Cerebellar nuclear complex (tissue), 1 donor: ENCODE results near the gene AGPS.
"Not testable (repeated sequence)": the region's sequence is repeated elsewhere in the genome, so short reads cannot be mapped to it uniquely, and the experiment has no call there.

Source experiments
- DNase-seq, 2 experiments: peaks; one replicate each; lab custom pipeline; 2025; lab: John Stamatoyannopoulos, UW

The AGPS gene

GRCh38 chr2:177385151-177385550 is 7.4 kb upstream of the AGPS start:
- DNase-seq: no peak

- no peak for DNase-seq
These were observed 676 bp upstream of the AGPS start for GRCh38 chr2:177391822-177392372.

- no peak for DNase-seq
These were observed 706 bp downstream of the AGPS start for GRCh38 chr2:177393203-177393755.

GRCh38 chr2:177393824-177394593 is 1.4 kb downstream of the AGPS start:
- DNase-seq: no peak

GRCh38 chr2:177394594-177394973 is 2.0 kb downstream of the AGPS start:
- no peak for DNase-seq

- no peak for DNase-seq
These were observed 2.9 kb downstream of the AGPS start for GRCh38 chr2:177395351-177396065.

GRCh38 chr2:177396703-177397460 is 4.3 kb downstream of the AGPS start:
- DNase-seq: no peak

GRCh38 chr2:177397481-177398289 is 5.1 kb downstream of the AGPS start:
- DNase-seq: no peak

GRCh38 chr2:177398290-177398683 is 5.7 kb downstream of the AGPS start:
- DNase-seq: no peak

- no peak for DNase-seq
These were observed 6.2 kb downstream of the AGPS start for GRCh38 chr2:177398791-177399190.

- DNase-seq: no peak
These were observed 6.8 kb downstream of the AGPS start for GRCh38 chr2:177399376-177399775.

- DNase-seq: no peak
These were observed 7.9 kb downstream of the AGPS start for GRCh38 chr2:177400337-177400923.

GRCh38 chr2:177402096-177402495 is 9.5 kb downstream of the AGPS start:
- no peak for DNase-seq

GRCh38 chr2:177403838-177404237 is 11.3 kb downstream of the AGPS start:
- DNase-seq: no peak

- DNase-seq: no peak
These were observed 11.7 kb downstream of the AGPS start for GRCh38 chr2:177404243-177404642.

- no peak for DNase-seq
These were observed 12.6 kb downstream of the AGPS start for GRCh38 chr2:177405029-177405692.

GRCh38 chr2:177406182-177406581 is 13.6 kb downstream of the AGPS start:
- no peak for DNase-seq

- no peak for DNase-seq
These were observed 14.5 kb downstream of the AGPS start for GRCh38 chr2:177407031-177407430.

GRCh38 chr2:177410629-177411028 is 18.1 kb downstream of the AGPS start:
- not testable (repeated sequence) for DNase-seq

GRCh38 chr2:177413703-177414102 is 21.1 kb downstream of the AGPS start:
- no peak for DNase-seq
